OCI-LY7 (cell line): Measurements from ENCODE around the gene H1-8. TPM values are rescaled to one million over a fixed set of nuclear protein-coding genes. Genes with fewer than 3 reads are reported as not detected.

ENCODE experiments used
- BruUV-seq: library from RNA; stranded (reverse); fragments of 400-500 nt; replicated peaks from 2 replicates; lab custom pipeline; 2021; lab: Mats Ljungman, UMichigan
- CTCF ChIA-PET: fragments of 300-600 bp; sonication (Branson Sonifier 250); formaldehyde crosslinking; loops from one replicate; lab custom pipeline; 2022; ENCODE audit warnings: antibody characterized with exemption; ENCODE audit not compliant: unreplicated experiment; lab: Charles Lee
- POLR2A ChIA-PET: fragments of 300-600 bp; sonication (Branson Sonifier 250); formaldehyde crosslinking; loops from one replicate; lab custom pipeline; 2022; ENCODE audit warnings: antibody characterized with exemption; lab: Charles Lee
- DNase-seq: peaks from one replicate; pipeline ENCODE4 v3.0.0-alpha.2; 2015; ENCODE audit warnings: low spot score
- H2AFZ ChIP-seq: fragments of 200-600 bp; sonication (generic), shearing (Covaris generic); 2 replicates; pipeline ENCODE4 v1.6.1; 2014; ENCODE audit warnings: mild to moderate bottlenecking, antibody characterized with exemption, low read length, moderate library complexity
- H3K27ac ChIP-seq: fragments of 200-600 bp; sonication (generic); 2 replicates; pipeline ENCODE4 v1.5.1; 2014; ENCODE audit warnings: mixed run types, low read depth, mild to moderate bottlenecking, moderate library complexity, low read length, inconsistent platforms; ENCODE audit not compliant: poor library complexity, severe bottlenecking
- H3K36me3 ChIP-seq: fragments of 200-600 bp; sonication (generic); 2 replicates; pipeline ENCODE4 v1.6.1; 2014; ENCODE audit warnings: mild to moderate bottlenecking, antibody characterized with exemption, low read length, moderate library complexity, mixed read lengths; ENCODE audit not compliant: insufficient read depth
- H3K4me1 ChIP-seq: fragments of 200-600 bp; sonication (generic); 2 replicates; pipeline ENCODE4 v1.5.1; 2014; ENCODE audit warnings: mild to moderate bottlenecking, low read length; ENCODE audit not compliant: insufficient read depth, poor library complexity, severe bottlenecking
- H3K4me2 ChIP-seq: fragments of 200-600 bp; sonication (generic); 2 replicates; pipeline ENCODE4 v1.6.1; 2014; ENCODE audit warnings: mild to moderate bottlenecking, low read length
- H3K4me3 ChIP-seq: fragments of 200-600 bp; sonication (generic); 2 replicates; pipeline ENCODE4 v1.5.1; 2014; ENCODE audit warnings: mild to moderate bottlenecking, low read depth, low read length; ENCODE audit not compliant: poor library complexity, severe bottlenecking
- H3K79me2 ChIP-seq: fragments of 200-600 bp; sonication (generic); 2 replicates; pipeline ENCODE4 v1.6.1; 2016; ENCODE audit warnings: low read depth, mild to moderate bottlenecking, low read length, moderate library complexity, mixed read lengths; ENCODE audit not compliant: insufficient read depth
- H3K9me2 ChIP-seq: fragments of 200-600 bp; sonication (generic); 2 replicates; pipeline ENCODE4 v1.6.1; 2016; ENCODE audit warnings: mild to moderate bottlenecking, low read length, mixed read lengths; ENCODE audit not compliant: insufficient read depth
- H3K9me3 ChIP-seq: fragments of 200-600 bp; sonication (generic); 2 replicates; pipeline ENCODE4 v1.6.1; 2014; ENCODE audit warnings: mild to moderate bottlenecking, mixed run types, low read length, mixed read lengths
- H4K20me1 ChIP-seq: fragments of 200-600 bp; sonication (generic); 2 replicates; pipeline ENCODE4 v1.6.1; 2014; ENCODE audit warnings: mild to moderate bottlenecking, antibody characterized with exemption, low read length, moderate library complexity, mixed read lengths; ENCODE audit not compliant: insufficient read depth
- EZH2phosphoT487 ChIP-seq: fragments of 200-600 bp; sonication (generic); IDR thresholded peaks from 2 replicates; pipeline ENCODE4 v1.6.1; 2018; ENCODE audit warnings: low read depth, borderline replicate concordance, mild to moderate bottlenecking, mixed run types, antibody characterized with exemption, low read length, moderate library complexity, mixed read lengths
- intact Hi-C: fragments of 100-400 bp; cut with micrococcal nuclease; formaldehyde crosslinking; loops from one replicate; pipeline ENCODE4 v1.10.0; 2022; ENCODE audit not compliant: unreplicated experiment
- total RNA-seq, 2 experiments: library from RNA; depleted of rRNA in 1 of 2; stranded (reverse); fragments of >200 nt in 1 of 2; shearing (Covaris generic) in 1 of 2; gene quantifications; 2 replicates each; pipeline ENCODE4 v1.2.3, GENCODE V29; 2014 to 2022
- TF ChIP-seq, protein P1 (sequence below): fragments of 200-600 bp; sonication (generic); conservative IDR thresholded peaks from 2 replicates; pipeline ENCODE4 v1.5.1; 2014; ENCODE audit warnings: mild to moderate bottlenecking, antibody characterized with exemption, low read length, moderate library complexity, mixed read lengths

Gene H1-8
- total RNA-seq, 2 experiments from 2014 or later: not detected

DNA sequence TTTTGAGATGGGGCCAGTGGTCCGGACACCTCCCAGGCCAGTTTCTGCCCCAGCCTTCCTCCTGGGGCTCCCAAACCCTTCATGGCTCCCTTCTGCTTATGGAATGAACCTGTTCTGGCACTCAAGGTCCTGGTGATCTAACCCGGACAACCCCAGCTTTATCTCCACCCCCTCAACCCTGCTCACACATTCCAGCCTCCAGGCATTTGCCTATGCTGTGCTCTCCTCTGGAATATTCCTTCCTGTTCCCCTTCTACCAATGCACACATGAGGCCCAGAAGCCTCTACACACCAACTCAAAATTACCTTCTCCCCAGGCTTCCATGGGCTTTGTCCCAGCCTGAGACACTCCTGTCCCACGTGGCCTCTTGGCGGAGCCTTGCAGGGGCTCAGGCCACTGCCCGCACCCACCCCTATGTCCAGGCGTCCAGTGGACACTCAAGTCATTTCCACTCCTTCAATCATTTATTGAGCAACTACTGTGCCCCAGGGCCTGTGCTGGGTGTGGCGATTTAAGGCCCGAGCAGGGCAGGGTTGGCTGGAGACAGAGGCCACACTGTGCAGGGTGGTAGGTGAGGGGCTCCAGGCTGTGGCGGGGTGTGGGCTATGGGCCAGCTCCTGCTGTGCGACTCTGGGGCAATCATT is 44.7 kb downstream of the H1-8 start:
- intact Hi-C loops: no loop called here
- Histone ChIP-seq H3K27ac (no peak overlapping the region), H3K79me2 (no peaks in the 10 kb centered on the region), H4K20me1 (no peaks in the 10 kb centered on the region), H3K9me2 (no peaks in the 10 kb centered on the region), H2AFZ (no peak overlapping the region), H3K4me1 (peaks cover 19% of the 10 kb centered on the region), H3K4me3 (no peak overlapping the region), H3K4me2 (no peak overlapping the region), H3K9me3 (no peaks in the 10 kb centered on the region), H3K36me3 (no peaks in the 10 kb centered on the region)
- DNase-seq: no peak
- CTCF ChIA-PET: no interaction called here
- TF ChIP-seq EZH2phosphoT487: no peak
- TF ChIP-seq, protein P1, sequence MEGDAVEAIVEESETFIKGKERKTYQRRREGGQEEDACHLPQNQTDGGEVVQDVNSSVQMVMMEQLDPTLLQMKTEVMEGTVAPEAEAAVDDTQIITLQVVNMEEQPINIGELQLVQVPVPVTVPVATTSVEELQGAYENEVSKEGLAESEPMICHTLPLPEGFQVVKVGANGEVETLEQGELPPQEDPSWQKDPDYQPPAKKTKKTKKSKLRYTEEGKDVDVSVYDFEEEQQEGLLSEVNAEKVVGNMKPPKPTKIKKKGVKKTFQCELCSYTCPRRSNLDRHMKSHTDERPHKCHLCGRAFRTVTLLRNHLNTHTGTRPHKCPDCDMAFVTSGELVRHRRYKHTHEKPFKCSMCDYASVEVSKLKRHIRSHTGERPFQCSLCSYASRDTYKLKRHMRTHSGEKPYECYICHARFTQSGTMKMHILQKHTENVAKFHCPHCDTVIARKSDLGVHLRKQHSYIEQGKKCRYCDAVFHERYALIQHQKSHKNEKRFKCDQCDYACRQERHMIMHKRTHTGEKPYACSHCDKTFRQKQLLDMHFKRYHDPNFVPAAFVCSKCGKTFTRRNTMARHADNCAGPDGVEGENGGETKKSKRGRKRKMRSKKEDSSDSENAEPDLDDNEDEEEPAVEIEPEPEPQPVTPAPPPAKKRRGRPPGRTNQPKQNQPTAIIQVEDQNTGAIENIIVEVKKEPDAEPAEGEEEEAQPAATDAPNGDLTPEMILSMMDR: no peak
- BruUV-seq: no TSS peak
- POLR2A ChIA-PET: no interaction called here

DNA sequence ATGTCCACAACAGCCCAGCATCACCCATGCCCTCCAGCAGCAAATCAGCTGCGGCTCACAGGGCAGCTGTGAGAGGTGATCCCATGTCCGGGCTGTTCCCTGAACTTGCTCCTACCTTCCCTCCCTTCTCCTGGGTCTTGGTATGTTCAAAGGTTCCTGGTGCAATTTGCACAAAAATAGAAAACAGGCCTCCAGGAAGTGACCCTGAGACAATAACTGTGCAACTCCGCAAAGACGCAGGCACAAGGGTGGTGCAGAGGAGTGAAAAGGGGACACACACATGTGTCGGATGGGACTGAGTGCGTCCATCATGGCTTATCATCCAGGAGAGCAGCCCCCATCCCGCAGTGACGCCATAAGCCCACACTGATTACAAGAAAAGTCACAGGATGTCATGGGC is 47.2 kb downstream of the H1-8 start:
- H2AFZ ChIP-seq: no peak overlapping the region

DNA sequence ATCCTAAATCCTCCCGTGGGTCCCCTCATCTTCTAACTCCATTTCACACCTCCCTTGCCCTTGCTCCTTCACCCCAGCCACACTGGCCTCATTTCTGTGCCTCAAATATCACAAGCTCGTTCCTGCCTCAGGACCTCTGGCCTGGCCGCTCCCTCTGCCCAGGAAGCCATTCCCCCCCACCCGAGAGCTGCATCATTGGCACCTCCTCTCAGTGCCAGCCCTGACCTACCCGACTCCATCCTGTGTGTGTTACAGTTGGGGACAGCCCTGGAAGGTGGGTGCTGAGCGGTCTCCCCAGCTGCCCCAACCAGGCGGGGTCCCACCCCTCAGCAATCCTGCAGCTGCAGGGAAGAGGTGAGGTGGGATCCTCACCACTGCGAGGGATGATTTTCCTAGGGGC is 49.0 kb downstream of the H1-8 start:
- Histone ChIP-seq H3K4me3 (no peak overlapping the region), H3K4me1 (peaks cover 29% of the 10 kb centered on the region), H3K4me2 (no peak overlapping the region), H3K9me3 (no peaks in the 10 kb centered on the region), H2AFZ (0 out of 2 replicates have a peak overlapping the region, but pooled peaks have one; percentile 33), H3K79me2 (no peaks in the 10 kb centered on the region), H3K9me2 (no peaks in the 10 kb centered on the region), H4K20me1 (no peaks in the 10 kb centered on the region), H3K36me3 (no peaks in the 10 kb centered on the region), H3K27ac (no peak overlapping the region)
- no peak for DNase-seq
- no TSS peak for BruUV-seq
- no peak for TF ChIP-seq EZH2phosphoT487
- TF ChIP-seq, protein P1: no peak
- CTCF ChIA-PET: no interaction called here
- intact Hi-C loops: no loop called here
- POLR2A ChIA-PET: no interaction called here

More for the DNA sequence above, 47.2 kb downstream of the H1-8 start:
- no peaks in the 10 kb centered on the region for H4K20me1 ChIP-seq
- H3K9me2 ChIP-seq: no peaks in the 10 kb centered on the region
- H3K4me1 ChIP-seq: peaks cover 29% of the 10 kb centered on the region
- CTCF ChIA-PET: no interaction called here
- no peak for TF ChIP-seq EZH2phosphoT487
- TF ChIP-seq, protein P1: no peak
- BruUV-seq: no TSS peak
- no peak overlapping the region for H3K27ac ChIP-seq
- H3K9me3 ChIP-seq: no peaks in the 10 kb centered on the region
- no peak overlapping the region for H3K4me2 ChIP-seq
- no peak for DNase-seq
- no peaks in the 10 kb centered on the region for H3K79me2 ChIP-seq
- no peaks in the 10 kb centered on the region for H3K36me3 ChIP-seq
- intact Hi-C loops: no loop called here
- POLR2A ChIA-PET: no interaction called here
- no peak overlapping the region for H3K4me3 ChIP-seq
